Natural killer cell treated with Interleukin-12 subunit alpha and Interleukin-12 subunit beta and Interleukin-15 and Interleukin-18, amount 100 ng/mL, for 72 hours (primary cell): ENCODE data around the gene THAP3. TPM values are rescaled to one million over a fixed set of nuclear protein-coding genes. Genes with fewer than 3 reads are reported as not detected.

Experiments
- ATAC-seq, 2 donors: fragments of 150-1000 bp; cut with Tn5 transposase in 1 of 2; sonication (Bioruptor Pico), chemical (Tn5 transposase) in 1 of 2; 2 replicates each; pipeline ENCODE4 v1.10.0; 2021
- DNase-seq: peaks from one replicate; pipeline ENCODE4 v3.0.0; 2022; ENCODE audit warnings: low spot score
- H3K27ac Mint-ChIP-seq, 2 donors: 1 replicate in 1 of 2; 2 replicates in 1 of 2; pipeline ENCODE4 v1.8.0; 2022; ENCODE audit warnings: mixed read lengths in 2 of 2, mild to moderate bottlenecking in 1 of 2, moderate library complexity in 1 of 2
- H3K27me3 Mint-ChIP-seq, 2 donors: 1 replicate in 1 of 2; 2 replicates in 1 of 2; pipeline ENCODE4 v1.8.0; 2022; ENCODE audit warnings: mixed read lengths in 2 of 2
- H3K36me3 Mint-ChIP-seq: one replicate; pipeline ENCODE4 v1.8.0; 2022; ENCODE audit warnings: mixed read lengths
- H3K4me1 Mint-ChIP-seq, 2 donors: 1 replicate in 1 of 2; 2 replicates in 1 of 2; pipeline ENCODE4 v1.8.0; 2022; ENCODE audit warnings: low read depth in 2 of 2, mixed read lengths in 2 of 2, mild to moderate bottlenecking in 1 of 2
- H3K4me3 Mint-ChIP-seq: one replicate; pipeline ENCODE4 v1.8.0; 2022; ENCODE audit warnings: mixed read lengths
- H3K9me3 Mint-ChIP-seq: 2 replicates; pipeline ENCODE4 v1.8.0; 2022; ENCODE audit warnings: mixed read lengths
- total RNA-seq, 2 donors: library from RNA; stranded (reverse); gene quantifications; one replicate each; pipeline ENCODE4 v1.2.3, GENCODE V29; 2022

THAP3 gene
- total RNA-seq, 2 donors from 2014 or later: 18.7 to 33.2 TPM

GRCh38 chr1:6613361-6614018 is 11.2 kb upstream of the THAP3 start, which contains the start of gene PHF13:
PHF13 (plus strand) TSS chr1:6613731; CDS start chr1:6614067, 336 bp downstream.
- Mint-ChIP-seq H3K27ac (peak within 1 kb of the TSS; percentile 75 to 82), H3K4me1 (peaks cover 12 to 16% of the 10 kb centered on the region in 2 donors), H3K4me3 (peak within 1 kb of the TSS; percentile 98), H3K9me3 (no peaks in the 10 kb centered on the region), H3K27me3 (no peaks in the 10 kb centered on the region), H3K36me3 (no peaks in the 10 kb centered on the region)
- DNase-seq: peak; percentile 100
- peak; percentile 99 for ATAC-seq

GRCh38 chr1:6614019-6614928 is 10.4 kb upstream of the THAP3 start:
- Mint-ChIP-seq H3K27ac (no peak overlapping the region), H3K9me3 (no peaks in the 10 kb centered on the region), H3K4me1 (peaks cover 12 to 16% of the 10 kb centered on the region in 2 donors), H3K36me3 (no peaks in the 10 kb centered on the region), H3K27me3 (no peaks in the 10 kb centered on the region), H3K4me3 (peak overlapping the region; percentile 78)
- peak in 1 of 2 donors; percentile 21 for ATAC-seq
- DNase-seq: peak; percentile 79

- DNase-seq: no peak
- Mint-ChIP-seq H3K4me3 (peak overlapping the region; percentile 79), H3K27me3 (no peaks in the 10 kb centered on the region), H3K36me3 (no peaks in the 10 kb centered on the region), H3K27ac (peak overlapping the region in 1 of 2 donors; percentile 60), H3K9me3 (no peaks in the 10 kb centered on the region), H3K4me1 (peaks cover 12 to 16% of the 10 kb centered on the region in 2 donors)
- ATAC-seq: no peak
Observed at GRCh38 chr1:6614929-6615785, 9.5 kb upstream of the THAP3 start.

GRCh38 chr1:6619045-6619444 is 5.6 kb upstream of the THAP3 start:
- no peak for ATAC-seq
- peaks cover 11 to 13% of the 10 kb centered on the region in 2 donors for H3K4me1 Mint-ChIP-seq
- H3K36me3 Mint-ChIP-seq: no peaks in the 10 kb centered on the region
- H3K27ac Mint-ChIP-seq: no peak overlapping the region
- H3K9me3 Mint-ChIP-seq: no peaks in the 10 kb centered on the region
- no peaks in the 10 kb centered on the region for H3K27me3 Mint-ChIP-seq
- DNase-seq: no peak
- no peak overlapping the region for H3K4me3 Mint-ChIP-seq

GRCh38 chr1:6621429-6622391 is 3.0 kb upstream of the THAP3 start:
- Mint-ChIP-seq H3K27ac (no peak overlapping the region), H3K36me3 (no peaks in the 10 kb centered on the region), H3K4me1 (peaks cover 15 to 17% of the 10 kb centered on the region in 2 donors), H3K27me3 (no peaks in the 10 kb centered on the region), H3K4me3 (no peak overlapping the region), H3K9me3 (no peaks in the 10 kb centered on the region)
- DNase-seq: no peak
- ATAC-seq: no peak

- no peak for ATAC-seq
- Mint-ChIP-seq H3K9me3 (no peaks in the 10 kb centered on the region), H3K4me1 (peaks cover 19 to 21% of the 10 kb centered on the region in 2 donors), H3K36me3 (no peaks in the 10 kb centered on the region), H3K27ac (no peak overlapping the region), H3K4me3 (no peak overlapping the region), H3K27me3 (no peaks in the 10 kb centered on the region)
- DNase-seq: no peak
Observed at GRCh38 chr1:6622396-6623152, 2.1 kb upstream of the THAP3 start.

GRCh38 chr1:6623269-6623965 is 1.3 kb upstream of the THAP3 start:
- Mint-ChIP-seq H3K36me3 (no peaks in the 10 kb centered on the region), H3K27me3 (no peaks in the 10 kb centered on the region), H3K4me1 (peaks cover 25 to 27% of the 10 kb centered on the region in 2 donors), H3K9me3 (no peaks in the 10 kb centered on the region), H3K27ac (no peak overlapping the region), H3K4me3 (no peak overlapping the region)
- no peak for DNase-seq
- ATAC-seq: no peak

GRCh38 chr1:6625584-6626149 is 999 bp downstream of the THAP3 start:
- peaks cover 27 to 31% of the 10 kb centered on the region in 2 donors for H3K4me1 Mint-ChIP-seq
- peak overlapping the region; percentile 93 for H3K4me3 Mint-ChIP-seq
- H3K27ac Mint-ChIP-seq: peak overlapping the region in 1 of 2 donors; percentile 83
- H3K36me3 Mint-ChIP-seq: no peaks in the 10 kb centered on the region
- no peaks in the 10 kb centered on the region for H3K9me3 Mint-ChIP-seq
- H3K27me3 Mint-ChIP-seq: no peaks in the 10 kb centered on the region
- DNase-seq (no peak), ATAC-seq (peak in 1 of 2 donors; percentile 57)

GRCh38 chr1:6627031-6627430 is 2.4 kb downstream of the THAP3 start:
- H3K4me3 Mint-ChIP-seq: peak overlapping the region; percentile 93

GRCh38 chr1:6627841-6628545 is 3.3 kb downstream of the THAP3 start:
- H3K4me3 Mint-ChIP-seq: peak overlapping the region; percentile 93
- no peak for DNase-seq
- peak overlapping the region; percentile 13 to 69 for H3K27ac Mint-ChIP-seq
- ATAC-seq: no peak
- no peaks in the 10 kb centered on the region for H3K27me3 Mint-ChIP-seq
- peaks cover 27 to 31% of the 10 kb centered on the region in 2 donors for H3K4me1 Mint-ChIP-seq
- H3K36me3 Mint-ChIP-seq: no peaks in the 10 kb centered on the region
- no peaks in the 10 kb centered on the region for H3K9me3 Mint-ChIP-seq

More at GRCh38 chr1:6627031-6627430, 2.4 kb downstream of the THAP3 start:
- H3K4me1 Mint-ChIP-seq: peaks cover 27 to 31% of the 10 kb centered on the region in 2 donors
- no peaks in the 10 kb centered on the region for H3K27me3 Mint-ChIP-seq
- H3K27ac Mint-ChIP-seq: peak overlapping the region; percentile 13 to 83
- no peak for DNase-seq
- ATAC-seq: no peak
- H3K9me3 Mint-ChIP-seq: no peaks in the 10 kb centered on the region
- H3K36me3 Mint-ChIP-seq: no peaks in the 10 kb centered on the region

- no peak for ATAC-seq
- Mint-ChIP-seq H3K9me3 (no peaks in the 10 kb centered on the region), H3K27me3 (no peaks in the 10 kb centered on the region), H3K4me3 (no peak overlapping the region), H3K4me1 (peaks cover 18 to 28% of the 10 kb centered on the region in 2 donors), H3K36me3 (no peaks in the 10 kb centered on the region), H3K27ac (no peak overlapping the region)
- no peak for DNase-seq
Observed at GRCh38 chr1:6628971-6629479, 4.4 kb downstream of the THAP3 start.
